CD4-positive, alpha-beta T cell (primary cell): ENCODE data around the gene PRKD2. TPM values are rescaled to one million over a fixed set of nuclear protein-coding genes. Genes with fewer than 3 reads are reported as not detected.

Experiments
- ATAC-seq: fragments of 200-7000 bp; cut with Tn5 transposase; one replicate; pipeline ENCODE4 v1.10.0; 2022; ENCODE audit warnings: mild to moderate bottlenecking; ENCODE audit not compliant: poor library complexity
- CTCF ChIA-PET: fragments of 350-600 bp; sonication (Branson Sonifier 250); formaldehyde crosslinking; loops from one replicate; lab custom pipeline; 2021; ENCODE audit warnings: antibody characterized with exemption, inconsistent platforms; lab: Charles Lee
- POLR2A ChIA-PET: fragments of 350-600 bp; sonication (Branson Sonifier 250); formaldehyde crosslinking; loops from one replicate; lab custom pipeline; 2021; ENCODE audit warnings: antibody characterized with exemption, inconsistent platforms; lab: Charles Lee
- DNase-seq, 14 experiments: peaks; one replicate each; pipeline ENCODE4 v3.0.0-alpha.2; 2013 to 2020; ENCODE audit warnings: mixed read lengths in 2 of 14
- H3K27ac ChIP-seq, 2 donors: one replicate each; pipeline versions ENCODE4 v1.5.1 to v1.7.0; 2013; ENCODE audit warnings: low read length in 2 of 2, low read depth in 1 of 2, mild to moderate bottlenecking in 1 of 2
- H3K27me3 ChIP-seq, 2 experiments: 1 replicate in 1 of 2; 2 replicates in 1 of 2; pipeline versions ENCODE4 v1.6.1 to v1.7.0; 2013; ENCODE audit warnings: low read length in 2 of 2, control low read depth in 1 of 2, mild to moderate bottlenecking in 1 of 2, moderate library complexity in 1 of 2; ENCODE audit not compliant: insufficient read depth in 2 of 2, control insufficient read depth in 1 of 2
- H3K36me3 ChIP-seq: one replicate; pipeline ENCODE4 v1.6.1; 2013; ENCODE audit warnings: low read length, control low read depth; ENCODE audit not compliant: insufficient read depth
- H3K4me1 ChIP-seq: one replicate; pipeline ENCODE4 v1.6.1; 2013; ENCODE audit warnings: low read length, control low read depth; ENCODE audit not compliant: insufficient read depth
- H3K4me3 ChIP-seq: one replicate; pipeline ENCODE4 v1.5.1; 2013; ENCODE audit warnings: mild to moderate bottlenecking, low read length, moderate library complexity
- H3K9me3 ChIP-seq, 2 experiments: 1 replicate in 1 of 2; 2 replicates in 1 of 2; pipeline versions ENCODE4 v1.6.1 to v1.7.0; 2013; ENCODE audit warnings: low read length in 2 of 2, mild to moderate bottlenecking in 2 of 2, control low read depth in 1 of 2, moderate library complexity in 1 of 2; ENCODE audit not compliant: control insufficient read depth in 1 of 2, insufficient read depth in 1 of 2
- H3K27ac Mint-ChIP-seq: one replicate; pipeline ENCODE4 v1.8.0; 2020; ENCODE audit warnings: mixed read lengths
- H3K27me3 Mint-ChIP-seq: one replicate; pipeline ENCODE4 v1.8.0; 2021; ENCODE audit warnings: mixed read lengths
- H3K36me3 Mint-ChIP-seq: one replicate; pipeline ENCODE4 v1.8.0; 2021; ENCODE audit warnings: low read depth, mixed read lengths
- H3K4me1 Mint-ChIP-seq: one replicate; pipeline ENCODE4 v1.8.0; 2021; ENCODE audit warnings: low read depth, mixed read lengths
- H3K4me3 Mint-ChIP-seq: one replicate; pipeline ENCODE4 v1.8.0; 2020; ENCODE audit warnings: mild to moderate bottlenecking, mixed read lengths
- H3K9me3 Mint-ChIP-seq: one replicate; pipeline ENCODE4 v1.8.0; 2020; ENCODE audit warnings: mixed read lengths
- intact Hi-C, 2 experiments: fragments of 100-400 bp; cut with DNase I in 1 of 2; cut with micrococcal nuclease in 1 of 2; formaldehyde crosslinking; loops; one replicate each; pipeline versions ENCODE4 v1.15.1 to v1.9.0; 2023 to 2025; cut with DNase I, micrococcal nuclease
- total RNA-seq, 174 experiments: library from RNA in 2 of 174; stranded (reverse) in 2 of 174; gene quantifications; one replicate each; pipeline ENCODE4 v1.2.3 and lab custom pipeline; 2021 to 2026
- TF ChIP-seq, protein P1 (sequence below): fragments of 200-600 bp; IDR thresholded peaks from one replicate; pipeline ENCODE4 v1.8.0; 2022; ENCODE audit warnings: antibody characterized with exemption, mild to moderate bottlenecking

PRKD2 gene
- total RNA-seq, 2 experiments from 2014 or later = 105 to 113 TPM

DNA sequence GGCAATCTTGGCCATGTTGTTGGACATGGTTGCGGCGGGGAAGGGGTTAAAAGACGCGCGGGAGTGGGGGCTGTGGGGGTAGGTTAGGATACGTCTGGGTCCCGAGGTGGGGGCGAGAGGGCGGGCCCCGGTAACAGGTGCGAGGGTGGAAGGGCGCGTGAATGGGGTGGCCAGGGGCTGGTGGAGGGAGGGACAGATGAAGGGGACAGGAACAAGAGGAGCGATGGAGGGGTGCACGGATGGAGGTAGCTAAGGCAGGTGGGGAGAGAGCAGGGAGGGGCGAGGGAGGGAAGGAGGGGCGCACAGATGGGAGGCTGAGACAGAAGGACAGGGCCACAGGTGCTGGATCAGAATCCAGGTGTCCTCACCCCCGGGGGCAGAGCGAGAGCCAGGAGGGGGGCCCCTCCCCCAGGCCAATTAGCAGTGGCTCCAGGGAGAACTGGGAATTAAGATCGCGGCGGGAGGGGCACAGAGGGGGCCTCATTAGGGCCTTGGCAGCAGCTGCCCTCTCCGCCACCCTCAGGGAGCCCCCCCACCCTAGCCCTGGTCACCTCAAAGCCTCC, 82.2 kb downstream of the PRKD2 start:
- Mint-ChIP-seq H3K27me3 (no peaks in the 10 kb centered on the region), H3K4me3 (no peak overlapping the region), H3K27ac (no peak overlapping the region), H3K4me1 (peaks cover 19% of the 10 kb centered on the region), H3K9me3 (no peaks in the 10 kb centered on the region), H3K36me3 (no peaks in the 10 kb centered on the region)
- Histone ChIP-seq H3K27me3 (no peaks in the 10 kb centered on the region), H3K4me3 (peak overlapping the region; percentile 37), H3K4me1 (peaks cover 58% of the 10 kb centered on the region), H3K27ac (no peak overlapping the region), H3K36me3 (no peaks in the 10 kb centered on the region), H3K9me3 (no peaks in the 10 kb centered on the region)
- ATAC-seq (no peak), DNase-seq (peak in 1 of 14 experiments; percentile 22)
- intact Hi-C loops = loop anchor here (1.0 kb wide), 2 partner anchors 27 to 33 kb away; partner anchors contain the start of genes CALM3 (in 1 of the 2) and DACT3 (in 1 of the 2)
- ChIA-PET CTCF (interaction anchor here (0.6 kb wide), 1 partner anchor 714 kb away, joined by 4 read pairs; the partner anchor contains the start of gene DHX34), POLR2A (interaction anchor here (1.2 to 2.3 kb wide), 2 partner anchors 21 to 27 kb away, joined by 5 to 15 read pairs; partner anchors contain the start of gene DACT3)
- TF ChIP-seq, protein P1, sequence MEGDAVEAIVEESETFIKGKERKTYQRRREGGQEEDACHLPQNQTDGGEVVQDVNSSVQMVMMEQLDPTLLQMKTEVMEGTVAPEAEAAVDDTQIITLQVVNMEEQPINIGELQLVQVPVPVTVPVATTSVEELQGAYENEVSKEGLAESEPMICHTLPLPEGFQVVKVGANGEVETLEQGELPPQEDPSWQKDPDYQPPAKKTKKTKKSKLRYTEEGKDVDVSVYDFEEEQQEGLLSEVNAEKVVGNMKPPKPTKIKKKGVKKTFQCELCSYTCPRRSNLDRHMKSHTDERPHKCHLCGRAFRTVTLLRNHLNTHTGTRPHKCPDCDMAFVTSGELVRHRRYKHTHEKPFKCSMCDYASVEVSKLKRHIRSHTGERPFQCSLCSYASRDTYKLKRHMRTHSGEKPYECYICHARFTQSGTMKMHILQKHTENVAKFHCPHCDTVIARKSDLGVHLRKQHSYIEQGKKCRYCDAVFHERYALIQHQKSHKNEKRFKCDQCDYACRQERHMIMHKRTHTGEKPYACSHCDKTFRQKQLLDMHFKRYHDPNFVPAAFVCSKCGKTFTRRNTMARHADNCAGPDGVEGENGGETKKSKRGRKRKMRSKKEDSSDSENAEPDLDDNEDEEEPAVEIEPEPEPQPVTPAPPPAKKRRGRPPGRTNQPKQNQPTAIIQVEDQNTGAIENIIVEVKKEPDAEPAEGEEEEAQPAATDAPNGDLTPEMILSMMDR = no peak

DNA sequence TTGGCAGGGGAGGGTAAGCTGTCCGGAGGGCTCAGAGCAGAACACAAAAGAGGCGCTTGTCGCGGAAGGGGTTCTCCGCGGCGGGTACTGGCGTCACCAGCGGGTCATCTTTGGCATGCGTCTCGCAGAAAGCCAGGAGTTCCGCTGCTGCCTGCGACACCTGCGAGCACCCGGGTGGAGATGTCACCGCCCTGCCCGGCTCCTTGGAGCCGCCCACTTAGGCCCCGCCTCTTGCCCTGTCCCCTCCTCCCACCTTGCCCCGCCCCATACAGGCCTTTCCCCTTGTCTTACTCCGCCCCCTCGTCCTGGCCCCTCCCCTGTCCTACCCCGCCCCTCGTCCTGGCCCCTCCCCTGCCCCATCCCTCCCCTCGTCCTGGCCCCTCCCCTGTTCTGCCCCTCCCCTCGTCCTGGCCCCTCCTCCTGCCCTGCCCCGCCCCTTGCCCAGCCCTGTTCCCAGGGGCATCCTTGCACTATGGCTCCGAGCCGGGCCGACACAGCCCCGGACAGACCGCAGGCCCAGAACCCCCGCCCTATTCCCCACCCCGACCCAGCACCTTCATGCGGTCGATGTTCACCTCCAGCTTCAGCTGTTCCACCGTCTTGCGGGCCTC, 82.8 kb downstream of the PRKD2 start:
- DNase-seq = peak; percentile 93 to 98 (median 97)
- H3K27me3 ChIP-seq = no peaks in the 10 kb centered on the region
- POLR2A ChIA-PET = interaction anchor here (0.7 to 2.3 kb wide), 7 partner anchors 14 to 34 kb away, joined by 3 to 15 read pairs (median 5); partner anchors contain the start of genes CALM3 and DACT3

DNA sequence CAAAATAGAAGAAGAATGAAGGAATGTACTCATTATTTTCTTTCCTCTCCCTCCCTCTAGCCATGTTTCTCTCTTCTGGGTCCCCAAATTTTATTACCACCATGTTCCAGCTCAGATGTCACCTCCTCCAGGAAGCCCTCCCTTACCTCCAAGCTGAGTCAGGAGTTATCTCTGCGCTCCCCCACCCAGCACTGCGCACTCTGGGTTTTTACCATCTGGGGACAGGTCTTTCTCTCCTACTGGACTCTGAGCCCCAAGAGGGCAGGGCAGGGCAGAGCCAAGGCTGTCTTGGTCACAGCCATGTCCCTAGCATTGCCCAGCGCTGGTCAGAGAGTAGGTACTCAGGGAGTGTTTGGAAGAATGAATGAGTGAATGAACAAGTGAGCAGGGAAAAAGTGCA, 83.8 kb downstream of the PRKD2 start:
- TF ChIP-seq, protein P1 = no peak
- ChIA-PET CTCF (interaction anchor here (1.2 to 4.0 kb wide), 3 partner anchors 19 to 32 kb away, joined by 4 to 16 read pairs (median 10); partner anchors contain the start of gene CALM3), POLR2A (interaction anchor here (0.8 to 2.3 kb wide), 5 partner anchors 15 to 33 kb away, joined by 3 to 15 read pairs (median 6); partner anchors contain the start of genes CALM3 and DACT3)
- intact Hi-C loops = no loop called here
- DNase-seq (no peak), ATAC-seq (no peak)
- Mint-ChIP-seq H3K36me3 (no peaks in the 10 kb centered on the region), H3K9me3 (no peaks in the 10 kb centered on the region), H3K27me3 (no peaks in the 10 kb centered on the region), H3K4me1 (peaks cover 19% of the 10 kb centered on the region), H3K27ac (peak overlapping the region; percentile 83), H3K4me3 (peak overlapping the region; percentile 80)
- Histone ChIP-seq H3K4me1 (peaks cover 42% of the 10 kb centered on the region), H3K9me3 (no peaks in the 10 kb centered on the region), H3K36me3 (no peaks in the 10 kb centered on the region), H3K4me3 (peak overlapping the region; percentile 57), H3K27me3 (no peaks in the 10 kb centered on the region), H3K27ac (peak overlapping the region in 1 of 2 donors; percentile 68)

More for the DNA sequence above, 82.8 kb downstream of the PRKD2 start:
- Histone ChIP-seq H3K9me3 (no peaks in the 10 kb centered on the region), H3K27ac (peak overlapping the region; percentile 68 to 75), H3K4me3 (peak overlapping the region; percentile 57), H3K36me3 (no peaks in the 10 kb centered on the region), H3K4me1 (peaks cover 52% of the 10 kb centered on the region)
- peak overlapping the region; percentile 80 for H3K4me3 Mint-ChIP-seq
- peak overlapping the region; percentile 83 for H3K27ac Mint-ChIP-seq
- TF ChIP-seq, protein P1 = no peak
- intact Hi-C loops = loop anchor here (1.0 kb wide), 2 partner anchors 27 to 33 kb away; partner anchors contain the start of genes CALM3 (in 1 of the 2) and DACT3 (in 1 of the 2)
- no peaks in the 10 kb centered on the region for H3K9me3 Mint-ChIP-seq
- H3K27me3 Mint-ChIP-seq = no peaks in the 10 kb centered on the region
- CTCF ChIA-PET = interaction anchor here (0.6 to 4.0 kb wide), 5 partner anchors 20 to 715 kb away, joined by 3 to 16 read pairs (median 4); partner anchors contain the start of genes CALM3 and DHX34
- ATAC-seq = peak; percentile 79
- peaks cover 19% of the 10 kb centered on the region for H3K4me1 Mint-ChIP-seq
- H3K36me3 Mint-ChIP-seq = no peaks in the 10 kb centered on the region
